ENCODE data around the gene KATNAL1. TPM values are rescaled to one million over a fixed set of nuclear protein-coding genes. Genes with fewer than 3 reads are reported as not detected.

KATNAL1 gene
- total RNA-seq, 1 experiment from 2014 or later: 11.2 TPM

DNA sequence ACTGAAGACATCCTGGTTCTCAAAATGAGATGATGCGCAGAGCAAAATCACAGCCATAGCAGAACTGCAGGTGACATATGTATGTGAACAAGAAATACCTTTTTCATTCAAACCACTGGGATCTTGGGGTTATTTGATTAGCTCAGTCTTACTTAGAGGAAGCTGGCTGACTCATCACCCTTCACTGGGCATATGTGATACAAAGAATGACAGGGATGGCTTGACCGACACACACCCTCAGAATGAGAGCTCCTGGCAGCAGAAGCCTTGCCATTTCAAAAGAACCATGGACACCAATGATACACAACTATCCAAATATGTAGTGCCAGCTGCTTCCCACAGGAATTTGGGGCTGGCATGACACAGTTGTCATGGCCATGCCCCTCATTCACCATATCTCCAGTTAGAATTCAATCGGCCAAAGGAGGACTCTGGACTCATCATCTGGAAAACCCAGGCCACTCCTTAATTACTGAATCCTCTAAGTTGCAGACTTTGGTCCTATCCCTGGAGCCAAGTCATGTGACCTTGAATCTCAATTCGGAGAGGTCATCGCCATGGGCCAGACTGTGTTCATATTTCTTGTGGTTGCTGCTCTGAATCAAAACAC lies 115.8 kb downstream of the KATNAL1 start:
- Mint-ChIP-seq H3K4me3 (no peak overlapping the region), H3K9me3 (no peaks in the 10 kb centered on the region), H3K27me3 (ENCODE audit: low read depth) (no peaks in the 10 kb centered on the region), H3K27ac (no peak overlapping the region), H3K36me3 (ENCODE audit: insufficient read depth in 1 of 3, low read depth in 3 of 3) (no peaks in the 10 kb centered on the region; a peak in 1 of 7 replicates), H3K4me1 (peaks cover 24 to 25% of the 10 kb centered on the region in 2 experiments)
- H3K9me3 ChIP-seq (ENCODE audit: control insufficient read depth, low read depth, low read length): no peaks in the 10 kb centered on the region
- no peak overlapping the region for H2BK15ac ChIP-seq (ENCODE audit: low read depth, low read length)
- no peak overlapping the region for H4K91ac ChIP-seq (ENCODE audit: insufficient read length, low read depth, low read length)
- H3K79me2 ChIP-seq (ENCODE audit: insufficient read depth, low read length): no peaks in the 10 kb centered on the region
- no peak overlapping the region for H3K4me2 ChIP-seq (ENCODE audit: insufficient read depth, insufficient read length, low read length)
- no peaks in the 10 kb centered on the region for H3K27me3 ChIP-seq (ENCODE audit: insufficient read depth, low read length)
- no peak overlapping the region for H2BK5ac ChIP-seq (ENCODE audit: insufficient read length, low read length)
- WGBS (ENCODE audit: extremely low coverage, insufficient read length, low lambda C conversion rate): no CpG with 5 or more reads among the region's 5 CpGs
- no peak overlapping the region for H3K9ac ChIP-seq (ENCODE audit: extremely low read depth, insufficient read length, low read length)
- no peak overlapping the region for H3K18ac ChIP-seq (ENCODE audit: insufficient read length, low read depth, low read length)
- H2AFZ ChIP-seq (ENCODE audit: low read length): no peak overlapping the region
- no peaks in the 10 kb centered on the region for H3K4me1 ChIP-seq (ENCODE audit: insufficient read depth, low read length)
- H4K20me1 ChIP-seq (ENCODE audit: control insufficient read depth, insufficient read depth, insufficient read length): no peaks in the 10 kb centered on the region
- no peaks in the 10 kb centered on the region for H3K79me1 ChIP-seq (ENCODE audit: insufficient read depth, low read depth, low read length, poor library complexity, severe bottlenecking)
- no peak overlapping the region for H3T11ph ChIP-seq (ENCODE audit: low read length)
- H3K23ac ChIP-seq (ENCODE audit: insufficient read length, low read depth, low read length): no peak overlapping the region
- H2AK5ac ChIP-seq (ENCODE audit: insufficient read length, low read length): no peak overlapping the region
- DNase-seq: no peak
- no peak overlapping the region for H4K8ac ChIP-seq (replicated peaks; ENCODE audit: insufficient read length, low read depth, low read length)
- H3K4ac ChIP-seq (ENCODE audit: low read depth, low read length): no peak overlapping the region
- TF ChIP-seq, protein P1, sequence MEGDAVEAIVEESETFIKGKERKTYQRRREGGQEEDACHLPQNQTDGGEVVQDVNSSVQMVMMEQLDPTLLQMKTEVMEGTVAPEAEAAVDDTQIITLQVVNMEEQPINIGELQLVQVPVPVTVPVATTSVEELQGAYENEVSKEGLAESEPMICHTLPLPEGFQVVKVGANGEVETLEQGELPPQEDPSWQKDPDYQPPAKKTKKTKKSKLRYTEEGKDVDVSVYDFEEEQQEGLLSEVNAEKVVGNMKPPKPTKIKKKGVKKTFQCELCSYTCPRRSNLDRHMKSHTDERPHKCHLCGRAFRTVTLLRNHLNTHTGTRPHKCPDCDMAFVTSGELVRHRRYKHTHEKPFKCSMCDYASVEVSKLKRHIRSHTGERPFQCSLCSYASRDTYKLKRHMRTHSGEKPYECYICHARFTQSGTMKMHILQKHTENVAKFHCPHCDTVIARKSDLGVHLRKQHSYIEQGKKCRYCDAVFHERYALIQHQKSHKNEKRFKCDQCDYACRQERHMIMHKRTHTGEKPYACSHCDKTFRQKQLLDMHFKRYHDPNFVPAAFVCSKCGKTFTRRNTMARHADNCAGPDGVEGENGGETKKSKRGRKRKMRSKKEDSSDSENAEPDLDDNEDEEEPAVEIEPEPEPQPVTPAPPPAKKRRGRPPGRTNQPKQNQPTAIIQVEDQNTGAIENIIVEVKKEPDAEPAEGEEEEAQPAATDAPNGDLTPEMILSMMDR (conservative IDR thresholded peaks at IDR 0.05): no peak
- H2BK20ac ChIP-seq (ENCODE audit: low read depth, low read length, poor library complexity, severe bottlenecking): no peak overlapping the region
- no peak overlapping the region for H2BK120ac ChIP-seq (ENCODE audit: low read depth, low read length, poor library complexity, severe bottlenecking)
- no peak overlapping the region for H3K56ac ChIP-seq (ENCODE audit: insufficient read length, low read depth, low read length)
- no peak overlapping the region for H3K27ac ChIP-seq (ENCODE audit: insufficient read length, low read depth, low read length)
- no peak overlapping the region for H4K5ac ChIP-seq (ENCODE audit: insufficient read length, low read depth, low read length)
- H2BK12ac ChIP-seq (ENCODE audit: insufficient read length, low read depth, low read length): no peak overlapping the region
- H3K23me2 ChIP-seq (ENCODE audit: insufficient read length, low read depth, low read length, poor library complexity, severe bottlenecking): no peaks in the 10 kb centered on the region
- H3K14ac ChIP-seq (ENCODE audit: insufficient read depth, low read length): no peak overlapping the region
